ENCODE data around the gene HEBP1.

Gene HEBP1

DNA sequence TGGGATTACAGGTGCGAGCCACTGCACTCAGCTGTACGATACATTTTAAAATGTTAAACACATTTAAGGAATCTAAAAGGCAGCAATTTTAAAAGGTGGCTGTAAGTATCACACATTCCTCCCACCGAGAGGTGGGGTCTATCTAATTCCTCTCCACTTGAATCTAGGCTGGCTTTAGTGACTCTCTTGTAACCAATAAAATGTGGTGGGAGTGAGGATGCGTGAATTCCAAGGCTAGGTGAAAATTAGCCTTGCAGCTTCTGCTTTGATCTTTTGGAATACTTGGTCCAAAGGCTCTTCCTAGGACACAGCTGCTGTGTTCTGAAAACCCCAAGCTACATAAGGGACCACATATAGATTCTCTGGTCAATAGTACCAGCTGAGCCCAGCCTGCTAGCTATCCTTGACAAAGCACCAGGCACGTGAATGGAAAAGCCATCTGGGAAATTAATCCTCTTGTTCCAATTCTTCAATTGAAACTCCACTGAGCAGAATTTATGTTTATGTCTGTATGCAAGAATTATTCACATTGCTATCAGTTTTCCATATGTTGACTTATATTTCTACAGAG, 39.3 kb downstream of the HEBP1 start:
- Histone ChIP-seq H3K14ac (ENCODE audit: low read length) (no peak overlapping the region), H3K27me3 (ENCODE audit: insufficient read depth, low read length) (no peaks in the 10 kb centered on the region), H3K79me2 (ENCODE audit: control insufficient read depth, insufficient read depth, low read length, poor library complexity) (no peaks in the 10 kb centered on the region), H3K4ac (ENCODE audit: low read depth, low read length) (no peak overlapping the region), H3K23ac (ENCODE audit: low read length) (no peak overlapping the region), H2AFZ (ENCODE audit: insufficient read depth, low read length, poor library complexity) (no peak overlapping the region), H3K4me1 (ENCODE audit: control insufficient read depth in 1 of 2, insufficient read depth in 2 of 2, low read length in 2 of 2) (no peaks in the 10 kb centered on the region), H3K9ac (ENCODE audit: low read length) (no peak overlapping the region), H4K12ac (ENCODE audit: low read depth, low read length) (no peak overlapping the region), H3K18ac (ENCODE audit: low read length) (no peak overlapping the region), H3K79me1 (ENCODE audit: low read length) (no peaks in the 10 kb centered on the region), H2BK5ac (ENCODE audit: low read depth, low read length, poor library complexity) (no peak overlapping the region), H3K27ac (ENCODE audit: low read depth, low read length) (no peak overlapping the region), H4K91ac (ENCODE audit: low read depth, low read length) (no peak overlapping the region), H3K36me3 (ENCODE audit: control insufficient read depth in 1 of 2, insufficient read depth in 2 of 2, low read length in 2 of 2) (peaks cover 0 to 3% of the 10 kb centered on the region in 2 experiments), H4K8ac (ENCODE audit: low read depth, low read length) (no peak overlapping the region), H3K9me3 (ENCODE audit: insufficient read depth, low read depth, low read length) (peaks cover 3% of the 10 kb centered on the region), H3K4me3 (ENCODE audit: low read depth, low read length) (no peak overlapping the region), H2BK12ac (ENCODE audit: low read length) (no peak overlapping the region), H3K4me2 (ENCODE audit: low read length) (no peak overlapping the region), H2BK120ac (ENCODE audit: insufficient read depth, low read length, poor library complexity) (no peak overlapping the region), H2AK5ac (ENCODE audit: low read length) (no peak overlapping the region)
- no peak for DNase-seq
- no CpG with 5 or more reads among the region's 5 CpGs for WGBS (ENCODE audit: extremely low coverage, insufficient coverage, insufficient read length)

DNA sequence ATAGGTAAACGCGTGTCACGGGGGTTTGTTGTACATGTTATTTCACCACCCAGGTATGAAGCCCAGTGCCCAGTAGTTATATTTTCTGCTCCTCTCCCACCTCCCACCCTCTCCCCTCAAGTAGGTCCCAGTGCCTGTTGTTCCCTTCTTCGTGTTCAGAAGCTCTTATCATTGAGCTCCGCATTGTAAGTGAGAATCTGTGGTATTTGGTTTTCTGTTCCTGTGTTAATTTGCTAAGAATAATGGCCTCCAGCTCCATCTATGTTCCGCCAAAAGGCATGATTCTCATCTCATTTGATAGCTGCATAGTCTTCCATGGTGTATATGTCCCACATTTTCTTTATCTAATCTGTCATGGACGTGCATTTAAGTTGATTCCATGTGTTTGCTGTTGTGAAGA, 41.2 kb downstream of the HEBP1 start:
- no peak overlapping the region for H3K4me3 ChIP-seq (ENCODE audit: low read depth, low read length)
- H2BK120ac ChIP-seq (ENCODE audit: insufficient read depth, low read length, poor library complexity) = no peak overlapping the region
- H3K14ac ChIP-seq (ENCODE audit: low read length) = no peak overlapping the region
- no peak overlapping the region for H3K27ac ChIP-seq (ENCODE audit: low read depth, low read length)
- H2AK5ac ChIP-seq (ENCODE audit: low read length) = no peak overlapping the region
- H3K79me2 ChIP-seq (ENCODE audit: control insufficient read depth, insufficient read depth, low read length, poor library complexity) = no peaks in the 10 kb centered on the region
- H3K9ac ChIP-seq (ENCODE audit: low read length) = no peak overlapping the region
- no peak overlapping the region for H2AFZ ChIP-seq (ENCODE audit: insufficient read depth, low read length, poor library complexity)
- no peak overlapping the region for H4K91ac ChIP-seq (ENCODE audit: low read depth, low read length)
- H2BK12ac ChIP-seq (ENCODE audit: low read length) = no peak overlapping the region
- H2BK5ac ChIP-seq (ENCODE audit: low read depth, low read length, poor library complexity) = no peak overlapping the region
- WGBS (ENCODE audit: extremely low coverage, insufficient coverage, insufficient read length) = no CpG with 5 or more reads among the region's 7 CpGs
- H3K79me1 ChIP-seq (ENCODE audit: low read length) = no peaks in the 10 kb centered on the region
- no peak overlapping the region for H4K8ac ChIP-seq (ENCODE audit: low read depth, low read length)
- H3K36me3 ChIP-seq (ENCODE audit: control insufficient read depth in 1 of 2, insufficient read depth in 2 of 2, low read length in 2 of 2) = no peaks in the 10 kb centered on the region
- H3K4ac ChIP-seq (ENCODE audit: low read depth, low read length) = no peak overlapping the region
- H3K27me3 ChIP-seq (ENCODE audit: insufficient read depth, low read length) = no peaks in the 10 kb centered on the region
- no peak overlapping the region for H3K18ac ChIP-seq (ENCODE audit: low read length)
- DNase-seq = no peak
- no peaks in the 10 kb centered on the region for H3K4me1 ChIP-seq (ENCODE audit: control insufficient read depth in 1 of 2, insufficient read depth in 2 of 2, low read length in 2 of 2)
- no peak overlapping the region for H3K23ac ChIP-seq (ENCODE audit: low read length)
- no peaks in the 10 kb centered on the region for H3K9me3 ChIP-seq (ENCODE audit: insufficient read depth, low read depth, low read length)
- no peak overlapping the region for H3K4me2 ChIP-seq (ENCODE audit: low read length)
- H4K12ac ChIP-seq (ENCODE audit: low read depth, low read length) = no peak overlapping the region

DNA sequence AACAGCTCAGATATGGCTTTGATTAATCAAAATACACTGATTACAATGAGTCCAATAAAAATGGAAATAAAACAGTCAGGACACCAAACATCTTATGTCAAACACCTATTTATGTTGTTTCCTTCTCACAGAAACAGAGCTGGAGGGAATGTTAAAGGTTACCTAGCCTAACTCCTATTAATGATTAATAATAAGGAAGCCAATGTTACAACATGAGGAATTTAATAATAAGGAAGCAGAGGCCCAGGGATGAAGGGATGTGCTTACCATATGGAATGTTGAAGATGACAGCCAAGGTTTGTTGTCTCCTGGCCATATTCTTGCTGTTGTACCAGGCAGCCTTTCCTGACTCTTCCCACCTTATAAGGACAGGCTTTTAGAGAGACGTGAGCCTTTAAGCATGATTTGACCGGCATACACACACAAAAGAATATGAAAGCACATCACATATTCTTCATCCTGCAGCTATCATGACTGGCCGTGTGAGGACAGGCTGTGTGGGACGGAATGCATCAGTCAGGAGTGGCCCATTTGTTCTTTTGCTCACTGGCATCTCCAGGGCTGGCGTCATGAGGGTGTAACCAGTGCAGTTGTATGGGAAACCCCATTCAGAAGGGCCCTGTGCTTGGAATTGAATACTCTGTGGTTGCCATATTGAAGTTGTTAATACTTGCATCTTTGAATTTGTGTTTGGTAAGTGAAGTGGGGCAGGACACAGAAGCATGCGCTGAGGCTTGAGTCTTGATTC, 45.0 kb downstream of the HEBP1 start:
- DNase-seq = no peak
- H3K27me3 ChIP-seq (ENCODE audit: insufficient read depth, low read length) = no peaks in the 10 kb centered on the region
- no peak overlapping the region for H2AFZ ChIP-seq (ENCODE audit: insufficient read depth, low read length, poor library complexity)
- no peak overlapping the region for H2BK120ac ChIP-seq (ENCODE audit: insufficient read depth, low read length, poor library complexity)
- no peak overlapping the region for H3K4ac ChIP-seq (ENCODE audit: low read depth, low read length)
- no peaks in the 10 kb centered on the region for H3K79me1 ChIP-seq (ENCODE audit: low read length)
- no peak overlapping the region for H2BK12ac ChIP-seq (ENCODE audit: low read length)
- no peak overlapping the region for H3K23ac ChIP-seq (ENCODE audit: low read length)
- no peak overlapping the region for H3K14ac ChIP-seq (ENCODE audit: low read length)
- H3K27ac ChIP-seq (ENCODE audit: low read depth, low read length) = no peak overlapping the region
- no peak overlapping the region for H2AK5ac ChIP-seq (ENCODE audit: low read length)
- no peak overlapping the region for H3K4me3 ChIP-seq (ENCODE audit: low read depth, low read length)
- H2BK5ac ChIP-seq (ENCODE audit: low read depth, low read length, poor library complexity) = no peak overlapping the region
- no peak overlapping the region for H3K18ac ChIP-seq (ENCODE audit: low read length)
- no peak overlapping the region for H4K91ac ChIP-seq (ENCODE audit: low read depth, low read length)
- H3K79me2 ChIP-seq (ENCODE audit: control insufficient read depth, insufficient read depth, low read length, poor library complexity) = no peaks in the 10 kb centered on the region
- no CpG with 5 or more reads among the region's 6 CpGs for WGBS (ENCODE audit: extremely low coverage, insufficient coverage, insufficient read length)
- no peaks in the 10 kb centered on the region for H3K9me3 ChIP-seq (ENCODE audit: insufficient read depth, low read depth, low read length)
- H4K8ac ChIP-seq (ENCODE audit: low read depth, low read length) = no peak overlapping the region
- H4K12ac ChIP-seq (ENCODE audit: low read depth, low read length) = no peak overlapping the region
- H3K4me2 ChIP-seq (ENCODE audit: low read length) = no peak overlapping the region
- H3K36me3 ChIP-seq (ENCODE audit: control insufficient read depth in 1 of 2, insufficient read depth in 2 of 2, low read length in 2 of 2) = no peaks in the 10 kb centered on the region
- no peak overlapping the region for H3K9ac ChIP-seq (ENCODE audit: low read length)
- H3K4me1 ChIP-seq (ENCODE audit: control insufficient read depth in 1 of 2, insufficient read depth in 2 of 2, low read length in 2 of 2) = no peaks in the 10 kb centered on the region

DNA sequence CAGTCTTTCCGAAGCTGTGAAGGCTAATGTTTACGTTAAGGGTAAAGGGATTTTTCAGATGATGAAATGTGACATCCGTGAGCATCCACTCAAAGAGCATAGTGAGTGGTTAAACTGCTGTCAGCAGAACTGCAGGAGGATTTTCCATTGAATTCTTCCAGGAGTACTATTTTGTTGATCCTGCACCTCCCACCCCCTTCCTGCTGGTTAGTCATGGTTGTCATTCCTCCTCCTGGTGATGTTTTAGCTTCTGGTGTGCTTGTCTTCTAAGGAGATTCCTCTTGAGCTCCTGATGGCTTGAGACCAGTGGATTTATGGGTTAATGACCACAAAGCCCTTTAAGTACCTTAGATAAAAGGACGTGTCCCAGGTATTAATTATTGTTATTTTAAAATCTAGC, 45.7 kb downstream of the HEBP1 start:
- Histone ChIP-seq H3K4me1 (ENCODE audit: control insufficient read depth in 1 of 2, insufficient read depth in 2 of 2, low read length in 2 of 2) (no peaks in the 10 kb centered on the region), H3K9me3 (ENCODE audit: insufficient read depth, low read depth, low read length) (no peaks in the 10 kb centered on the region), H3K4ac (ENCODE audit: low read depth, low read length) (no peak overlapping the region), H3K36me3 (ENCODE audit: control insufficient read depth in 1 of 2, insufficient read depth in 2 of 2, low read length in 2 of 2) (peaks cover 0 to 4% of the 10 kb centered on the region in 2 experiments), H2BK12ac (ENCODE audit: low read length) (no peak overlapping the region), H2AFZ (ENCODE audit: insufficient read depth, low read length, poor library complexity) (no peak overlapping the region), H2AK5ac (ENCODE audit: low read length) (no peak overlapping the region), H4K12ac (ENCODE audit: low read depth, low read length) (no peak overlapping the region), H3K18ac (ENCODE audit: low read length) (no peak overlapping the region), H4K8ac (ENCODE audit: low read depth, low read length) (no peak overlapping the region), H2BK5ac (ENCODE audit: low read depth, low read length, poor library complexity) (no peak overlapping the region), H3K27ac (ENCODE audit: low read depth, low read length) (no peak overlapping the region), H3K27me3 (ENCODE audit: insufficient read depth, low read length) (no peaks in the 10 kb centered on the region), H3K9ac (ENCODE audit: low read length) (no peak overlapping the region), H3K79me1 (ENCODE audit: low read length) (no peaks in the 10 kb centered on the region), H3K4me3 (ENCODE audit: low read depth, low read length) (no peak overlapping the region), H2BK120ac (ENCODE audit: insufficient read depth, low read length, poor library complexity) (no peak overlapping the region), H3K23ac (ENCODE audit: low read length) (no peak overlapping the region), H3K79me2 (ENCODE audit: control insufficient read depth, insufficient read depth, low read length, poor library complexity) (no peaks in the 10 kb centered on the region), H4K91ac (ENCODE audit: low read depth, low read length) (no peak overlapping the region), H3K14ac (ENCODE audit: low read length) (no peak overlapping the region), H3K4me2 (ENCODE audit: low read length) (no peak overlapping the region)
- no CpG with 5 or more reads among the region's 4 CpGs for WGBS (ENCODE audit: extremely low coverage, insufficient coverage, insufficient read length)
- DNase-seq = no peak
